ENCODE data around the gene MYD88. TPM values are rescaled to one million over a fixed set of nuclear protein-coding genes. Genes with fewer than 3 reads are reported as not detected.

Gene MYD88
- total RNA-seq, 1 donor from 2014 or later, result 10.5 TPM

- DNase-seq, result no peak
Observed at GRCh38 chr3:38112378-38112761, 26.1 kb upstream of the MYD88 start.

GRCh38 chr3:38114052-38114874 lies 24.2 kb upstream of the MYD88 start:
- no peak for DNase-seq

GRCh38 chr3:38114875-38115644 lies 23.4 kb upstream of the MYD88 start:
- no peak for DNase-seq

GRCh38 chr3:38115645-38116427 lies 22.6 kb upstream of the MYD88 start:
- no peak for DNase-seq

GRCh38 chr3:38116471-38117162 lies 21.8 kb upstream of the MYD88 start:
- no peak for DNase-seq

GRCh38 chr3:38117163-38117716 lies 21.2 kb upstream of the MYD88 start:
- DNase-seq, result no peak

- DNase-seq, result no peak
Observed at GRCh38 chr3:38117748-38118420, 20.6 kb upstream of the MYD88 start.

GRCh38 chr3:38118421-38119247 lies 19.8 kb upstream of the MYD88 start:
- DNase-seq, result no peak

- DNase-seq, result no peak
Observed at GRCh38 chr3:38119248-38119544, 19.3 kb upstream of the MYD88 start.

- no peak for DNase-seq
Observed at GRCh38 chr3:38119821-38120692, 18.4 kb upstream of the MYD88 start.

- no peak for DNase-seq
Observed at GRCh38 chr3:38120693-38121450, 17.6 kb upstream of the MYD88 start.

- no peak for DNase-seq
Observed at GRCh38 chr3:38121451-38121831, 17.0 kb upstream of the MYD88 start.

GRCh38 chr3:38121832-38122461 lies 16.5 kb upstream of the MYD88 start:
- no peak for DNase-seq

- no peak for DNase-seq
Observed at GRCh38 chr3:38122712-38123290, 15.7 kb upstream of the MYD88 start.

- DNase-seq, result no peak
Observed at GRCh38 chr3:38124324-38125122, 13.9 kb upstream of the MYD88 start.

GRCh38 chr3:38125305-38126120 lies 12.9 kb upstream of the MYD88 start:
- no peak for DNase-seq
